ENCODE data around the gene STK10. TPM values are rescaled to one million over a fixed set of nuclear protein-coding genes. Genes with fewer than 3 reads are reported as not detected.
"Not testable (repeated sequence)": the region's sequence is repeated elsewhere in the genome, so short reads cannot be mapped to it uniquely, and the experiment has no call there.

Gene STK10
- total and polyA plus RNA-seq, 2 donors from 2014 or later = 7.2 to 42.8 TPM

DNA sequence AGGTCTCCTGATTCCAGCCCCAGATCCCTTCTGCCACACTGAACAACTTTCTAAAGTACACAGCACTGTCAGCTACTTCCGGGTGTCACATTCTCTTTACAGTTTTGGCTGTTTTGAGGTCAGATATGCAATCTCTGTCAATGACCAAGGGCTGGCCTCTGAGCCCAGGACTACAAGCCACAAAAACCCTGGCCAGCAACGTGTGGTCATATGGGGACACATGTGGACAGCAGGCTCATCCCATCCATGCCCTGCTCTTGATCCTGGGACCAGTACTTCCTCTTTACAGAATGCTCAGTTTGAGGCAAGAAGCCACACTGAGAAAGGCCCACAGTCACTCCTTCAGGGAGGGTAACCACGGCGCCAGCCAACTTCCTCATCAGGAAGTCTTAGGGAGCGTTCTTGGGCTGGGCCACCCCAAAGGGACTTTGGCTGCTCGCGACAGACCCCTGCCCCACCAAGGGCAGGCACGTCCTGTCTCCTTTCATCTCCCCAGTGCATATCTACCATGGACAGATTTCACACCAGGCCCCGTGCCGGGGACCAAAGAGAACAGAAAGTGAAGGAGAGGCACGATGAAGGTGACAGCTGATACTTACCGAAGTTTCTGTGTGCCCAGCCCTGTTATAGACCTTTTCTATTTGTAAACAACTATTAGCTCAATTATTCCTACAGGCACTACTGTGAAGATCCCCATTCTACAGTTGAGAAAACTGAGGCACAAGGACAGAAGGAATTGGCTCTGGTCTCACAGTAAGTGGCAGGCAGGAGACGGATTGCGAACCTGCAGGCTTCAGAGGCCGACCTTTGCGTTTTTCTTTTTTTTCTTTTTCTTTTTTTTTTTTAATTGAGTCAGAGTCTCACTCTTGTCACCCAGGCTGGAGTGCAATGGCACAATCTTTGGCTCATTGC lies 37.3 kb downstream of the STK10 start:
- H3K27me3 ChIP-seq (ENCODE audit: control insufficient read depth, insufficient read depth, low read length) = no peaks in the 10 kb centered on the region
- intact Hi-C loops (cut with DNase I) = no loop called here
- H3K36me3 ChIP-seq (ENCODE audit: control insufficient read depth in 2 of 3, insufficient read depth in 3 of 3, low read length in 3 of 3) = no peaks in the 10 kb centered on the region
- FAIRE-seq (no peak), DNase-seq (peak in 1 of 5 donors; percentile 82)
- no peaks in the 10 kb centered on the region for H3K9me3 ChIP-seq (ENCODE audit: control insufficient read depth in 2 of 3, insufficient read depth in 1 of 3, low read length in 3 of 3)
- no peak overlapping the region for H3K9ac ChIP-seq (ENCODE audit: low read length in 3 of 3)
- peaks cover 0 to 5% (median 0%) of the 10 kb centered on the region in 3 donors for H3K4me1 ChIP-seq (ENCODE audit: control insufficient read depth in 2 of 3, insufficient read depth in 2 of 3, low read depth in 1 of 3, low read length in 3 of 3)
- H3K4me3 ChIP-seq (ENCODE audit: low read length in 3 of 3) = no peak overlapping the region
- peak overlapping the region in 1 of 2 donors; percentile 30 for H3K27ac ChIP-seq (ENCODE audit: low read depth in 2 of 2, low read length in 2 of 2)
- TF ChIP-seq, protein P1, sequence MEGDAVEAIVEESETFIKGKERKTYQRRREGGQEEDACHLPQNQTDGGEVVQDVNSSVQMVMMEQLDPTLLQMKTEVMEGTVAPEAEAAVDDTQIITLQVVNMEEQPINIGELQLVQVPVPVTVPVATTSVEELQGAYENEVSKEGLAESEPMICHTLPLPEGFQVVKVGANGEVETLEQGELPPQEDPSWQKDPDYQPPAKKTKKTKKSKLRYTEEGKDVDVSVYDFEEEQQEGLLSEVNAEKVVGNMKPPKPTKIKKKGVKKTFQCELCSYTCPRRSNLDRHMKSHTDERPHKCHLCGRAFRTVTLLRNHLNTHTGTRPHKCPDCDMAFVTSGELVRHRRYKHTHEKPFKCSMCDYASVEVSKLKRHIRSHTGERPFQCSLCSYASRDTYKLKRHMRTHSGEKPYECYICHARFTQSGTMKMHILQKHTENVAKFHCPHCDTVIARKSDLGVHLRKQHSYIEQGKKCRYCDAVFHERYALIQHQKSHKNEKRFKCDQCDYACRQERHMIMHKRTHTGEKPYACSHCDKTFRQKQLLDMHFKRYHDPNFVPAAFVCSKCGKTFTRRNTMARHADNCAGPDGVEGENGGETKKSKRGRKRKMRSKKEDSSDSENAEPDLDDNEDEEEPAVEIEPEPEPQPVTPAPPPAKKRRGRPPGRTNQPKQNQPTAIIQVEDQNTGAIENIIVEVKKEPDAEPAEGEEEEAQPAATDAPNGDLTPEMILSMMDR (IDR thresholded peaks at IDR 0.05; ENCODE audit: borderline replicate concordance, extremely low read depth, insufficient read depth) = no peak

- H3K36me3 ChIP-seq (ENCODE audit: control insufficient read depth in 2 of 3, insufficient read depth in 3 of 3, low read length in 3 of 3); FAIRE-seq; H3K27ac ChIP-seq (ENCODE audit: low read depth in 2 of 2, low read length in 2 of 2); H3K9me3 ChIP-seq (ENCODE audit: control insufficient read depth in 2 of 3, insufficient read depth in 1 of 3, low read length in 3 of 3); DNase-seq; intact Hi-C loops (cut with DNase I); H3K9ac ChIP-seq (ENCODE audit: low read length in 3 of 3); H3K27me3 ChIP-seq (ENCODE audit: control insufficient read depth, insufficient read depth, low read length); H3K4me3 ChIP-seq (ENCODE audit: low read length in 3 of 3); H3K4me1 ChIP-seq (ENCODE audit: control insufficient read depth in 2 of 3, insufficient read depth in 2 of 3, low read depth in 1 of 3, low read length in 3 of 3): not testable (repeated sequence)
Measured at GRCh38 chr5:172149481-172149880, 38.5 kb downstream of the STK10 start.

GRCh38 chr5:172149073-172149472 lies 39.0 kb downstream of the STK10 start:
- H3K27ac ChIP-seq (ENCODE audit: low read depth in 2 of 2, low read length in 2 of 2) = no peak overlapping the region
- no peak for FAIRE-seq

DNA sequence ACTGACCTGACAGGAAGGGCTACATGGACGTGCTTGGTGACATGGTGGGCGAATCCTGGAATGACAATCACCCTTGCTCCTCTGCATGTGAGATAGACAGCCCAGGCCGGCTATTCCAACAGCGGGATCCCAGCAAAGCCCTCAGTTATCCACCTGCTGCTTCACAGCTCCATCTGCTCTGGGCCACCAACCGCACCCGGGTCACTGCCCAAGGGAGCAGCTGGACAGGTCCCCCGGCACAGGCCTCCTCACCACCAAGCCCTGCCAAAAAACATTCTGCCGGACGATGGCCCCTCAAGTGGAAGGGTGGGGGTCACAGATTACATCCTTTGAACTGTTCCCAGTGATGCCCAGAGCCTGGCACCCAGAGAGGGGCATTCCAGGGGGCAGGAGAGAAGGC lies 39.6 kb downstream of the STK10 start:
- Histone ChIP-seq H3K36me3 (ENCODE audit: control insufficient read depth in 2 of 3, insufficient read depth in 3 of 3, low read length in 3 of 3) (no peaks in the 10 kb centered on the region), H3K9me3 (ENCODE audit: control insufficient read depth in 2 of 3, insufficient read depth in 1 of 3, low read length in 3 of 3) (no peaks in the 10 kb centered on the region), H3K4me1 (ENCODE audit: control insufficient read depth in 2 of 3, insufficient read depth in 2 of 3, low read depth in 1 of 3, low read length in 3 of 3) (peaks cover 0 to 7% (median 7%) of the 10 kb centered on the region in 3 donors), H3K4me3 (ENCODE audit: low read length in 3 of 3) (no peak overlapping the region), H3K27me3 (ENCODE audit: control insufficient read depth, insufficient read depth, low read length) (no peaks in the 10 kb centered on the region), H3K9ac (ENCODE audit: low read length in 3 of 3) (no peak overlapping the region), H3K27ac (ENCODE audit: low read depth in 2 of 2, low read length in 2 of 2) (no peak overlapping the region)
- no peak for FAIRE-seq
- TF ChIP-seq, protein P1 (IDR thresholded peaks at IDR 0.05; ENCODE audit: borderline replicate concordance, extremely low read depth, insufficient read depth) = no peak
- DNase-seq = peak in 1 of 5 donors; percentile 62
- intact Hi-C loops (cut with DNase I) = no loop called here

More at GRCh38 chr5:172149073-172149472, 39.0 kb downstream of the STK10 start:
- Histone ChIP-seq H3K36me3 (ENCODE audit: control insufficient read depth in 2 of 3, insufficient read depth in 3 of 3, low read length in 3 of 3) (no peaks in the 10 kb centered on the region), H3K4me1 (ENCODE audit: control insufficient read depth in 2 of 3, insufficient read depth in 2 of 3, low read depth in 1 of 3, low read length in 3 of 3) (peaks cover 0 to 7% (median 7%) of the 10 kb centered on the region in 3 donors), H3K9ac (ENCODE audit: low read length in 3 of 3) (no peak overlapping the region), H3K27me3 (ENCODE audit: control insufficient read depth, insufficient read depth, low read length) (no peaks in the 10 kb centered on the region), H3K4me3 (ENCODE audit: low read length in 3 of 3) (no peak overlapping the region), H3K9me3 (ENCODE audit: control insufficient read depth in 2 of 3, insufficient read depth in 1 of 3, low read length in 3 of 3) (no peaks in the 10 kb centered on the region)
- DNase-seq = no peak
- TF ChIP-seq, protein P1 (IDR thresholded peaks at IDR 0.05; ENCODE audit: borderline replicate concordance, extremely low read depth, insufficient read depth) = no peak
- intact Hi-C loops (cut with DNase I) = no loop called here
